Left ventricle myocardium superior (tissue), 1 donor: Measurements from ENCODE around the gene WIPF2. TPM values are rescaled to one million over a fixed set of nuclear protein-coding genes. Genes with fewer than 3 reads are reported as not detected.

Experiments
- ATAC-seq: fragments of 200-7000 bp; cut with Tn5 transposase; one replicate; pipeline ENCODE4 v1.9.1; 2020; ENCODE audit warnings: mild to moderate bottlenecking, moderate library complexity
- DNase-seq: peaks from one replicate; pipeline ENCODE4 v3.0.0-alpha.2; 2020
- intact Hi-C: fragments of 100-400 bp; cut with micrococcal nuclease; formaldehyde crosslinking; loops from one replicate; pipeline ENCODE4 v1.11.0; 2022
- total RNA-seq: library from RNA; stranded (reverse); fragmentation: NEBNext Ultra II Directional; extraction: Animal tissue kit (Norgen Biotek cat#: 25700); gene quantifications from one replicate; pipeline ENCODE4 v1.2.1, GENCODE V29; 2021
- donor health status: DM: no; HTN: yes; CAD: no; lungs with severe emphysema.

The WIPF2 gene
- total RNA-seq, 1 donor from 2014 or later = 11.3 TPM

- no peak for ATAC-seq
- intact Hi-C loops = no loop called here
- no peak for DNase-seq
These were observed 88.7 kb downstream of the WIPF2 start for GRCh38 chr17:40307740-40308239.

GRCh38 chr17:40309031-40309948 lies 90.2 kb downstream of the WIPF2 start, which contains the start of gene RARA:
Gene RARA, plus strand, starts transcription at chr17:40309180. Its CDS starts 22,039 bp downstream, at chr17:40331219.
- intact Hi-C loops = no loop called here
- ATAC-seq = peak; percentile 29
- DNase-seq = peak; percentile 70

- no peak for ATAC-seq
- intact Hi-C loops = no loop called here
- peak; percentile 36 for DNase-seq
These were observed 90.9 kb downstream of the WIPF2 start for GRCh38 chr17:40309949-40310510.

- intact Hi-C loops = no loop called here
- DNase-seq (peak; percentile 79), ATAC-seq (peak; percentile 76)
These were observed 91.8 kb downstream of the WIPF2 start for GRCh38 chr17:40310882-40311391.

- DNase-seq (peak; percentile 80), ATAC-seq (peak; percentile 17)
- intact Hi-C loops = no loop called here
These were observed 92.5 kb downstream of the WIPF2 start for GRCh38 chr17:40311575-40311974.

GRCh38 chr17:40312131-40312731 lies 93.1 kb downstream of the WIPF2 start:
- ATAC-seq = peak; percentile 59
- intact Hi-C loops = no loop called here
- peak; percentile 82 for DNase-seq

- intact Hi-C loops = no loop called here
- DNase-seq = no peak
- no peak for ATAC-seq
These were observed 94.0 kb downstream of the WIPF2 start for GRCh38 chr17:40312893-40313667.

- DNase-seq (no peak), ATAC-seq (no peak)
- intact Hi-C loops = no loop called here
These were observed 94.8 kb downstream of the WIPF2 start for GRCh38 chr17:40313668-40314583.

GRCh38 chr17:40314584-40314956 lies 95.5 kb downstream of the WIPF2 start:
- intact Hi-C loops = no loop called here
- ATAC-seq = peak; percentile 8

GRCh38 chr17:40315206-40315605 lies 96.1 kb downstream of the WIPF2 start:
- no peak for DNase-seq

More at GRCh38 chr17:40314584-40314956, 95.5 kb downstream of the WIPF2 start:
- peak; percentile 92 for DNase-seq

GRCh38 chr17:40315678-40316570 lies 96.8 kb downstream of the WIPF2 start:
- intact Hi-C loops = no loop called here

More at GRCh38 chr17:40315206-40315605, 96.1 kb downstream of the WIPF2 start:
- ATAC-seq = no peak
- intact Hi-C loops = no loop called here

GRCh38 chr17:40316571-40317344 lies 97.7 kb downstream of the WIPF2 start:
- ATAC-seq (peak; percentile 21), DNase-seq (peak; percentile 84)
- intact Hi-C loops = no loop called here

More at GRCh38 chr17:40315678-40316570, 96.8 kb downstream of the WIPF2 start:
- ATAC-seq (no peak), DNase-seq (no peak)

- ATAC-seq (peak; percentile 27), DNase-seq (peak; percentile 69)
- intact Hi-C loops = no loop called here
These were observed 98.3 kb downstream of the WIPF2 start for GRCh38 chr17:40317345-40317873.

- peak; percentile 97 for DNase-seq
- intact Hi-C loops = no loop called here
- peak; percentile 85 for ATAC-seq
These were observed 99.1 kb downstream of the WIPF2 start for GRCh38 chr17:40317880-40318829.
